Activated T-helper 1 cell treated with Interleukin-2 at 50 U/mL for 16 hours (primary cell): ENCODE results near the gene SPATA1.
A peak's percentile ranks its signal among the peaks of the same experiment; 100 is the strongest.

Source experiments
- DNase-seq: peaks from one replicate; pipeline ENCODE4 v3.0.0-alpha.2; 2020; ENCODE audit warnings: low read depth

SPATA1 gene

GRCh38 chr1:84509029-84509428 lies 2.8 kb downstream of the SPATA1 start:
- no peak for DNase-seq

- DNase-seq = no peak
Observed at GRCh38 chr1:84510165-84510564, 4.0 kb downstream of the SPATA1 start.

GRCh38 chr1:84510668-84511067 lies 4.5 kb downstream of the SPATA1 start:
- no peak for DNase-seq

- no peak for DNase-seq
Observed at GRCh38 chr1:84524590-84524989, 18.4 kb downstream of the SPATA1 start.

GRCh38 chr1:84525779-84526178 lies 19.6 kb downstream of the SPATA1 start:
- no peak for DNase-seq

- DNase-seq = no peak
Observed at GRCh38 chr1:84538599-84538998, 32.4 kb downstream of the SPATA1 start.

- no peak for DNase-seq
Observed at GRCh38 chr1:84539972-84540371, 33.8 kb downstream of the SPATA1 start.

- no peak for DNase-seq
Observed at GRCh38 chr1:84540759-84541158, 34.6 kb downstream of the SPATA1 start.

GRCh38 chr1:84541679-84542078 lies 35.5 kb downstream of the SPATA1 start:
- DNase-seq = no peak

GRCh38 chr1:84550826-84551225 lies 44.6 kb downstream of the SPATA1 start:
- DNase-seq = no peak

- no peak for DNase-seq
Observed at GRCh38 chr1:84569216-84569615, 63.0 kb downstream of the SPATA1 start.

- no peak for DNase-seq
Observed at GRCh38 chr1:84570436-84571149, 64.4 kb downstream of the SPATA1 start.

- no peak for DNase-seq
Observed at GRCh38 chr1:84571150-84571535, 65.0 kb downstream of the SPATA1 start.

- no peak for DNase-seq
Observed at GRCh38 chr1:84573481-84573966, 67.3 kb downstream of the SPATA1 start.

- DNase-seq = peak; percentile 79
Observed at GRCh38 chr1:84573967-84574842, 68.0 kb downstream of the SPATA1 start, which contains the start of gene CTBS. Gene CTBS (minus strand): TSS chr1:84574440. CDS start chr1:84574415, 25 bp downstream.

GRCh38 chr1:84574936-84575335 lies 68.8 kb downstream of the SPATA1 start:
- no peak for DNase-seq

GRCh38 chr1:84581648-84582047 lies 75.5 kb downstream of the SPATA1 start:
- DNase-seq = no peak

- no peak for DNase-seq
Observed at GRCh38 chr1:84582802-84583587, 76.8 kb downstream of the SPATA1 start.

GRCh38 chr1:84583648-84584047 lies 77.5 kb downstream of the SPATA1 start:
- no peak for DNase-seq

GRCh38 chr1:84584126-84584525 lies 77.9 kb downstream of the SPATA1 start:
- DNase-seq = no peak

GRCh38 chr1:84585803-84586202 lies 79.6 kb downstream of the SPATA1 start:
- no peak for DNase-seq

- DNase-seq = no peak
Observed at GRCh38 chr1:84587099-84587498, 80.9 kb downstream of the SPATA1 start.
